22Rv1 (cell line): ENCODE results near the gene TRUB2.

Experiments
- H3K27ac ChIP-seq: fragments of 450-650 bp; 2 replicates; pipeline ENCODE4 v1.5.1; 2017
- ZFX ChIP-seq: fragments of 450-650 bp; IDR thresholded peaks from 2 replicates; pipeline ENCODE4 v1.6.1; 2017; ENCODE audit warnings: antibody characterized with exemption, borderline replicate concordance
- TF ChIP-seq, protein P1 (sequence below): fragments of 450-650 bp; IDR thresholded peaks from 2 replicates; pipeline ENCODE4 v1.5.1; 2017; ENCODE audit warnings: mild to moderate bottlenecking

TRUB2 gene

DNA sequence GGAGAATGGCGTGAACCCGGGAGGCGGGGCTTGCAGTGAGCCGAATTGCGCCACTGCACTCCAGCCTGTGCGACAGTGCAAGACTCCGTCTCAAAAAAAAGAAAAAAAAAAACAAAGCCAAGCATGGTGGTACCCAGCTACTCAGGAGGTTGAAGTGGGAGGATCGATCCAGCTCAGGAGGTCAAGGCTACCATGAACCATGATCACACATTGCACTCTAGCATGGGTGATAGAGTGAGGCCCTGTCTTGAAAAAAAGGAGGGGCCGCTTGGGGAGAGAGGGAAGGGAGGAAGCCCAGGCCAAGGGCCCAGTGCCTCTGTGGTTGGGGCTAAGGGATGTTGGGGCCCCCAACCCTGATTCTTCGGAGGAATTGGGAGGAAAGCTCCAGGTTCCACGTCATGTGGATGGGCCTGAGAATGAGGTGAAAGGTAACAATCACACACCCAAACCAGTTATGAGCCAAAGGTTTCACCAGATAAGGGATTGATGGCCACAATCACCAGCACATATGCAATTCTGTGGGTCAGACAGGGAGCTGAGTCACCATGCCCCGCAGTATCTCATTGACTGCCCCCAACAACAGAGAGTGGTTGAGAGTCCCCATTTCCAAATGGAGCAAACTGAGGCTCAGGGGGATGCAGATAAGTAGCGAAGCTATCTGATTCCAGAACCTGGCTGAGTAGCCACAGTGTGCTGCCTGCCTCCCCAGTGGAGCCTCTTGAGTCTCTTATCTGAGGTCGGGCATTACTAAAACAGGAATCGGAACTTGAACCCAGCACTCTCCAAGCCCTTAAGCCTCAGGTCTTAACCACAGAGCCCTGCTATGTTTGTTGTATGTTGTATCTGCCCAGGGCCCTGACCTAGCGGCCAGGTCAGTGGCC is 25.7 kb downstream of the TRUB2 start:
- no peak overlapping the region; the same call in 1 of the 2 replicates for H3K27ac ChIP-seq
- no peak for TF ChIP-seq ZFX
- TF ChIP-seq, protein P1, sequence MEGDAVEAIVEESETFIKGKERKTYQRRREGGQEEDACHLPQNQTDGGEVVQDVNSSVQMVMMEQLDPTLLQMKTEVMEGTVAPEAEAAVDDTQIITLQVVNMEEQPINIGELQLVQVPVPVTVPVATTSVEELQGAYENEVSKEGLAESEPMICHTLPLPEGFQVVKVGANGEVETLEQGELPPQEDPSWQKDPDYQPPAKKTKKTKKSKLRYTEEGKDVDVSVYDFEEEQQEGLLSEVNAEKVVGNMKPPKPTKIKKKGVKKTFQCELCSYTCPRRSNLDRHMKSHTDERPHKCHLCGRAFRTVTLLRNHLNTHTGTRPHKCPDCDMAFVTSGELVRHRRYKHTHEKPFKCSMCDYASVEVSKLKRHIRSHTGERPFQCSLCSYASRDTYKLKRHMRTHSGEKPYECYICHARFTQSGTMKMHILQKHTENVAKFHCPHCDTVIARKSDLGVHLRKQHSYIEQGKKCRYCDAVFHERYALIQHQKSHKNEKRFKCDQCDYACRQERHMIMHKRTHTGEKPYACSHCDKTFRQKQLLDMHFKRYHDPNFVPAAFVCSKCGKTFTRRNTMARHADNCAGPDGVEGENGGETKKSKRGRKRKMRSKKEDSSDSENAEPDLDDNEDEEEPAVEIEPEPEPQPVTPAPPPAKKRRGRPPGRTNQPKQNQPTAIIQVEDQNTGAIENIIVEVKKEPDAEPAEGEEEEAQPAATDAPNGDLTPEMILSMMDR, result no peak

DNA sequence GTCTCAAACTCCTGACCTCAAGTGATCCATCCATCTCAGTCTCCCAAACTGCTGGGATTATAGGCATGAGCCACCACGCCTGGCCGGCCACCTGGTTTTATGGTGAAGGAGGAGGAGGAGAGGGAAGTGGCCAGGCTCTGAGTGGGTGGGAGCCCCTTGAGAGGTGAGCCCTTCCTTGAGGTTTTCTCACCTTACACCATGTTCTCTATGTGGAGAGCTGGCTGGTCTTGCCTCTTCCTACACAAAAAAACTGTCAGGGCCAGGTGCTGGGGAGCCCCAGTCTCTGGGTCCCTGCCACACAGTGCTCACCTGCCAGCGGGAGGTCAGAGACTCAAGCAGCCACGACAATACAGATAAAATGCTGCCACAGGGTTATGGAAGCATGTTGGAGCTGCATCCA is 28.1 kb downstream of the TRUB2 start:
- H3K27ac ChIP-seq, result no peak overlapping the region
- no peak for TF ChIP-seq ZFX
- TF ChIP-seq, protein P1, result no peak

DNA sequence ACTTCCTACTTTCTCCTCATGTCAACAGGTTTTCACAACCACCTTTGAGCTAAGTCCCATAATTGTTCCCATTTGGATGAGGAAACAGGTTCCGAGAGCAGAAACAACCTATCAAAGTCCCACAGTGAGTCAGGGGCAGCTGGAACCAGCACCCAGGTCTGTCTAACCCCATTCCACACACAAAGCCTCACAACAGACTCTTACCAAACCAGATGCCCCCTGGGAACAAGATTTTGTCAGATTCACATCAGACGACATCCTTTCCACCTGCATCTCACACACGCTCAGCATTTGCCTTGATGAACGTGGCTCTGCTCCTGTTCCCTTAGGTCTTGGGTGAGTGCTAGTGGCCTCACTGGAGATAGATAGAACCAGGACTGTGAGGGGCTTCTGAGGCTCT is 29.2 kb downstream of the TRUB2 start:
- H3K27ac ChIP-seq, result no peak overlapping the region
- TF ChIP-seq, protein P1, result no peak
- no peak for TF ChIP-seq ZFX

DNA sequence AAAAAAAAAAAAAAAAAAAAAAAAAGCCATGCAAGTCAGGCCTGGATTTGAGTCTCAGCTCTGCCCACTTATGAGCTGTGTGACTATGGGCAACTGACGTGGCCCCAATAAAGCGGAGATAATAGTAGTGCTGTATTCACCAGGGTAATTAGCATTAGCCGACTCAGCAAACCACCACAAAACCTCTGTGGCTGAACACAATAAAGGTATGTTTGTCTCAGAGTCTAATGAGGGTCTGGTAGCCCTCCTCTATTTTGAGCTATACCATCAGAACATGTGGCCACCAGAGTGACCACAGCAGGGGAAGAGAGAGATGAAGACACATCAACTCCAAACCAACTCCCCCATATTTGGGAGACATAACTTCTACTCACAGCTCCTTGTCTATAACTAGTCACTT is 30.2 kb downstream of the TRUB2 start:
- TF ChIP-seq, protein P1, result no peak
- no peak for TF ChIP-seq ZFX
- H3K27ac ChIP-seq, result no peak overlapping the region

DNA sequence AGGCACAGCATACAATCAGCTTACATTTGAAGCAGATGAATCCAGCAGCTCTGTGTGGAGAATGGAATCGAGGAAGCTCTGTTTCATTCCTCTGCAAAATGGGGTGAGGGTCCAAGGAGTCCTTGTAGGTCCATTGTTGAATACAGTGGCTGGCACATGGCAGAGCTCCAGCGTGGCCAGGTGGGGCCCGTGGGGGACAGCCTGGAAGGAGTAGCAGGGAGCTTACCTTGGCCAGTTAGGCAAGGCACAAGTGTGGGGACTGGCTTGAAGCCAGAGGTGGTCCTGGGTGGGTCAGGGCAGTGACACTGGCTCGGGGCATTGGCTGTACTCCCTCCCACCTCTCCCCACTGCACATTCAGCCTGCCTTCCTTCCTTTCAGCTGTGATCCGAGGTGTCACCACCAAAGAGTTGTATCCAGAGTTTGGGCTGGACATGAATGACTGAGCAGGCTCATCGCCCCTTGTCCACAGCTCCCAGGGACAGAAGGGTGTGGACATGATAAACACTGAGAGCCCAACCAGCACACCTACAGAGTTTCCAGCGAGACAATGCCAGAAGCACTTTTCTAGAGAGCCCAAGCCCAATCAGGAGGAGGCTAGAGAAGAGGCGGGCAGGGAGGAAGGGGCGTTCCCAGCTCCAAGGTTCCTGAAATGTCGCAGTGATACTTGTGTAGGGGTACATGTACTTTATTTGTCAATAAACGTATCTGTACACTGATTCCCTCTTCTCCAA is 33.8 kb downstream of the TRUB2 start:
- H3K27ac ChIP-seq, result no peak overlapping the region
- TF ChIP-seq ZFX, result no peak
- TF ChIP-seq, protein P1, result no peak

DNA sequence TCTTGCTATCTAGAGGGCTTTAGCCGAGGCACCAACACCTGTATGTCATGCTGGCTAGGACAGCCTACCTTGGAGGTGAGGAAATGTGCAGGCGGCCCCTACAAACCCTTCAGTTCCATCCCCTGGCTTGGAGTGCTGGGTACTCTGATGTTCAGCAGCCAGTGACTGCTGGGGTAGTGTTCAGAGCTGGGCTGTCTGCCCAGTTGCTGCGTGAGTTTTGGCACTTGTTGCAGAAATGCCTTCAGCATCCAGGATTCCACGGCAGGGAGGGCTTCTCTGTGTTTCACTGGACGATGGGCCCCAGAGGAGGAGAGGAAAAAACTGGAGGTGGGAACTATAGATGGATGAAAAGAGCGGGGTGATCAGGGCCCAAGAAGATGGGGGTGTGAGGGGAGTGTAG is 35.8 kb downstream of the TRUB2 start:
- no peak overlapping the region for H3K27ac ChIP-seq
- TF ChIP-seq, protein P1, result no peak
- no peak for TF ChIP-seq ZFX
